GM18520 (cell line): Measurements from ENCODE around the gene SCMH1.
"Not testable (repeated sequence)": the region's sequence is repeated elsewhere in the genome, so short reads cannot be mapped to it uniquely, and the experiment has no call there.

Experiments
- ATAC-seq: cut with Tn5 transposase; IDR thresholded peaks from one replicate; pipeline ENCODE4 v1.9.1; 2021; ENCODE audit not compliant: unreplicated experiment

SCMH1 gene

GRCh38 chr1:41251120-41251519 lies 9.0 kb upstream of the SCMH1 start:
- ATAC-seq = not testable (repeated sequence)

GRCh38 chr1:41249319-41249718 lies 7.2 kb upstream of the SCMH1 start:
- ATAC-seq = no peak

- no peak for ATAC-seq
Measured at GRCh38 chr1:41246568-41246967, 4.5 kb upstream of the SCMH1 start.

GRCh38 chr1:41245659-41246058 lies 3.6 kb upstream of the SCMH1 start:
- no peak for ATAC-seq

GRCh38 chr1:41243079-41243385 lies 926 bp upstream of the SCMH1 start:
- ATAC-seq = no peak

GRCh38 chr1:41242342-41243078 lies 404 bp upstream of the SCMH1 start:
- no peak for ATAC-seq

GRCh38 chr1:41241354-41241748 lies 755 bp downstream of the SCMH1 start:
- ATAC-seq = no peak

- ATAC-seq = no peak
Measured at GRCh38 chr1:41240781-41241353, 1.2 kb downstream of the SCMH1 start.

- no peak for ATAC-seq
Measured at GRCh38 chr1:41239988-41240610, 2.0 kb downstream of the SCMH1 start.

GRCh38 chr1:41238311-41238988 lies 3.7 kb downstream of the SCMH1 start:
- no peak for ATAC-seq

GRCh38 chr1:41236781-41237180 lies 5.3 kb downstream of the SCMH1 start:
- no peak for ATAC-seq

- no peak for ATAC-seq
Measured at GRCh38 chr1:41235893-41236292, 6.2 kb downstream of the SCMH1 start.

- ATAC-seq = no peak
Measured at GRCh38 chr1:41233708-41234107, 8.4 kb downstream of the SCMH1 start.

GRCh38 chr1:41232305-41232704 lies 9.8 kb downstream of the SCMH1 start:
- ATAC-seq = no peak

- no peak for ATAC-seq
Measured at GRCh38 chr1:41230656-41231055, 11.4 kb downstream of the SCMH1 start.

- not testable (repeated sequence) for ATAC-seq
Measured at GRCh38 chr1:41229219-41229618, 12.9 kb downstream of the SCMH1 start.

GRCh38 chr1:41226815-41227434 lies 15.2 kb downstream of the SCMH1 start:
- no peak for ATAC-seq

GRCh38 chr1:41225495-41225894 lies 16.6 kb downstream of the SCMH1 start:
- no peak for ATAC-seq

GRCh38 chr1:41222496-41222895 lies 19.6 kb downstream of the SCMH1 start:
- ATAC-seq = no peak

- ATAC-seq = no peak
Measured at GRCh38 chr1:41221995-41222394, 20.1 kb downstream of the SCMH1 start.

GRCh38 chr1:41218152-41218551 lies 24.0 kb downstream of the SCMH1 start:
- ATAC-seq = no peak

GRCh38 chr1:41217441-41217840 lies 24.7 kb downstream of the SCMH1 start:
- no peak for ATAC-seq
